GM06990 (cell line): ENCODE data around the gene NELFA.

ENCODE experiments used
- DNase-seq: peaks from one replicate; pipeline ENCODE4 v3.0.0-alpha.2; 2011; ENCODE audit not compliant: insufficient read length; ENCODE audit errors: extremely low read depth
- H3K27me3 ChIP-seq: replicated peaks from 2 replicates; pipeline ENCODE4 v1.6.0; 2011; ENCODE audit warnings: low read length; ENCODE audit not compliant: control insufficient read depth, insufficient read depth
- H3K36me3 ChIP-seq: 2 replicates; pipeline ENCODE4 v1.5.1; 2011; ENCODE audit warnings: low read length; ENCODE audit not compliant: control insufficient read depth, insufficient read depth
- H3K4me3 ChIP-seq: replicated peaks from 2 replicates; pipeline ENCODE4 v1.5.1; 2011; ENCODE audit warnings: low read depth, mild to moderate bottlenecking, control low read depth, low read length
- TF ChIP-seq, protein P1 (sequence below): IDR thresholded peaks from 2 replicates; pipeline ENCODE4 v1.5.1; 2011; ENCODE audit warnings: low read length, control low read depth, mild to moderate bottlenecking, inconsistent platforms; ENCODE audit not compliant: insufficient read depth, poor library complexity, severe bottlenecking

Gene NELFA

DNA sequence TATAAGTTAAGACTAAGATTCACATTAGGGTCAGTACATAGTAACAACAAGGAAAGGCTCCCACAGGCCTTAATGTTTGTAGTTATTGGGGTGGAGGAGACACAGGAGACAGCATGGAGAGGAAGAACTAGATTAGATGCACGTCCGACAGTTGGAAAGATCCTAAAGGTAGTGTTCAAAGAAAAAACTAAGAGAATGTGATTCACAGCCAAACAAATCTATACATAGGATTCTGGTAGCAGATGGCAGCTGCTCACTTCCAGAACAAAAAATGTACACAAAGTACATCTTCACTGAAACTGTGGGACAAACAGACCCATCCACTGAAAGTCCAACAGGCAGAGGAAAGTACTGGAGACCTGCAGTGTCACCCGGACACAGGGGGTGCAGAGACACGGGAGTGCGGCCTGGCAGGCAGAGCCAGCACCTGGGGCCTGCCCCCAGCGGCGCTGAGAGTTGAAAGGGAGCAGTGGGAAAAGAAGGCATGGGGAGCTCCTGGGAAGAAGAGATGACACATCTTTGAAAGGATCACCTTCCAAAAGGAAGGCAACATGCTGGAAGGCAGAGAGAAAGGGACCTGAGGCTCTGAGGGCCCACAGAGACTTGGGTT is 40.0 kb downstream of the NELFA start:
- Histone ChIP-seq H3K4me3 (no peak overlapping the region), H3K27me3 (no peaks in the 10 kb centered on the region), H3K36me3 (peaks cover 18% of the 10 kb centered on the region)
- TF ChIP-seq, protein P1, sequence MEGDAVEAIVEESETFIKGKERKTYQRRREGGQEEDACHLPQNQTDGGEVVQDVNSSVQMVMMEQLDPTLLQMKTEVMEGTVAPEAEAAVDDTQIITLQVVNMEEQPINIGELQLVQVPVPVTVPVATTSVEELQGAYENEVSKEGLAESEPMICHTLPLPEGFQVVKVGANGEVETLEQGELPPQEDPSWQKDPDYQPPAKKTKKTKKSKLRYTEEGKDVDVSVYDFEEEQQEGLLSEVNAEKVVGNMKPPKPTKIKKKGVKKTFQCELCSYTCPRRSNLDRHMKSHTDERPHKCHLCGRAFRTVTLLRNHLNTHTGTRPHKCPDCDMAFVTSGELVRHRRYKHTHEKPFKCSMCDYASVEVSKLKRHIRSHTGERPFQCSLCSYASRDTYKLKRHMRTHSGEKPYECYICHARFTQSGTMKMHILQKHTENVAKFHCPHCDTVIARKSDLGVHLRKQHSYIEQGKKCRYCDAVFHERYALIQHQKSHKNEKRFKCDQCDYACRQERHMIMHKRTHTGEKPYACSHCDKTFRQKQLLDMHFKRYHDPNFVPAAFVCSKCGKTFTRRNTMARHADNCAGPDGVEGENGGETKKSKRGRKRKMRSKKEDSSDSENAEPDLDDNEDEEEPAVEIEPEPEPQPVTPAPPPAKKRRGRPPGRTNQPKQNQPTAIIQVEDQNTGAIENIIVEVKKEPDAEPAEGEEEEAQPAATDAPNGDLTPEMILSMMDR: no peak
- DNase-seq: no peak

DNA sequence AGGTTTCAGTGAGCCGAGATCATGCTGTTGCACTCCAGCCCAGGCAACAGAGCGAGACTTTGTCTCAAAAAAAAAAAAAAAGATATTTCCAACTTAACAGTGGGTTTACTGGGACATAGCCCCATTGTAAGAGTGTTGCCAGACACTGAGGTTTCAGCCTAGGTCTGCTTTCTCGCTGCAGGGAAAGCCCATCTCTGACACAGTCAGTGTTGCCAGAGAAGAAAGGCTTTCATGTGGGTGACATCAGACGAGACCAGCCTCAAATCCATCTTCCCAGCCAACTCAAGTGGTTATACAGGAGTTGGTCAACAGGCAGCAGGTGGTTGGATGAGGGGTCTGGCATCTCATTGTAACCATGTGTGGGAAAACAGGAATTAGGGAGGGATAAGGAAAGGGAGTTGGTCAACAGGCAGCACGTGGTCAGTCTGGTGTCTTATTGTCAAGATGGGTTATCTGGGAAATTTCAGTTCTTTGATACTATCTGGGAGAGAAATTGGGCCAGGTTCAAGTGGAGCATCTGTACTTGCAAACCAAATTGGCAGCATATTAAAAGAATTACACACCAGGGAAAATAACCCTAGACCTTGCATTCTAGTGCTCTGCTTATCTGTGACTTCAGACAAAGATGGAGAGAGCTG is 41.1 kb downstream of the NELFA start:
- H3K36me3 ChIP-seq: peaks cover 18% of the 10 kb centered on the region
- DNase-seq: no peak
- no peak overlapping the region for H3K4me3 ChIP-seq
- no peaks in the 10 kb centered on the region for H3K27me3 ChIP-seq
- TF ChIP-seq, protein P1: no peak

DNA sequence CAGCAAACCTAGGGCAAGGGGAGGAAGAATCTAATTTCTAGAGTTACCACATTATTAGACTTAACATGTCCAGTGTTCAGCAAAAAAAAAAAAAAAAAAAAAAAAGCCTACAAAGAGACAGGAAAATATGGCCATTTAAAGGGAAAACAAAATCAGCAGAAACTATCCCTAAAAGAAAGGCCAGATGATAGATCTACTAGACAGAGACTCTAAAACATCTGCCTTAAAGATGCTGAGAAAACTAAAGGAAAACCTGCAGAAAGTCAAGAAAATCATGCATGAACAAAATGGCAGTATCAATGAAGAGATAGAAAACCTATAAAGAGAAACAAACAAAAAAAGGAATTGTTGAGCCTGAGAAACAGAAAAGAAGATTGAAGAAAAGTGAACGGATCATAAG is 43.8 kb downstream of the NELFA start:
- DNase-seq: no peak
- no peak overlapping the region for H3K4me3 ChIP-seq
- TF ChIP-seq, protein P1: no peak
- H3K36me3 ChIP-seq: peaks cover 36% of the 10 kb centered on the region
- H3K27me3 ChIP-seq: no peaks in the 10 kb centered on the region

DNA sequence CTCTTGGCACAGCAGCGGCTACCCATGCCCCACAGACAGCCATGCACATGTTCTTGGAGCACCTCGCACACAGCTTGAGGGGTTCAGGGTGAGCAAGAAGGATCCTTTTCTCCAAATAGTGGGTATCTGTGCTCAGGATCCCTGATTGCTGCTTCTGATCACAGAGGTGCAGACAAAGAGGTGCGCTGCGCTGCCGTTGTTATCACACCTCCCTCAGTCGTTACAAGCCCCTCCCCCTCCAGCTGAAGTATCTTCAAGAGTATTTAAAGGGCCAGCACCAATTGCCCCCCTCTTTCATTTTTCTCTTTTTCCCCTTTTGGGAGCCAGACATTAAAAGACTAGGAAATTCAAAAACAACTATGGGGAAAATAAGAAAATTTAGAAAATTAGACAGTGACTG is 44.3 kb downstream of the NELFA start:
- no peak for DNase-seq
- no peak overlapping the region for H3K4me3 ChIP-seq
- H3K36me3 ChIP-seq: peaks cover 39% of the 10 kb centered on the region
- no peaks in the 10 kb centered on the region for H3K27me3 ChIP-seq
- TF ChIP-seq, protein P1: no peak

DNA sequence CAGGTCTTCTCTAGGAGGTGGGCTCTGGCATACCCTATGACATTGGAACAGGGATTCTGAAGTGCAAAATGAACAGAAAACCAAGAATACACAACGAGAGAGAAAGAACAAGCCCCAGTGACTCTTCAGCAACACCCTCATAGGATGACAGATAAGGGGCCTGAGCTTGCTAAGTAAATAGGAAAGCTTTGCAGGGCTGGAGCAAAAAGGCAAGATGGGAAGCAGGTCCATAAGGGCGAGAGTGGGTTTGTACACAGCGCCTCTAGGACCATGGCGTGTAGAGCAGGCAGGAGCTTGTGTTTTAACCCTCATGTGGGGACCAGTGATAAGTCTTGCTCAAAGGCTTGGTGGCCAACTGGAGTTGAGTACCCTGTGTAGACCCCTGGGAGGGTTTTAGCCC is 45.8 kb downstream of the NELFA start:
- Histone ChIP-seq H3K27me3 (no peaks in the 10 kb centered on the region), H3K36me3 (peaks cover 46% of the 10 kb centered on the region)
- TF ChIP-seq, protein P1: no peak

More for the DNA sequence above, 45.8 kb downstream of the NELFA start:
- DNase-seq: no peak
- H3K4me3 ChIP-seq: no peak overlapping the region
